Testis (tissue), 3 donors: ENCODE data around the gene LRP2. TPM values are rescaled to one million over a fixed set of nuclear protein-coding genes. Genes with fewer than 3 reads are reported as not detected.

Experiments used
- DNase-seq: peaks from one replicate; pipeline ENCODE4 v3.0.0-alpha.2; 2019
- H3K27ac ChIP-seq, 2 donors: fragments of 200-600 bp; sonication (generic); one replicate each; pipeline ENCODE4 v1.5.1; 2019
- H3K27me3 ChIP-seq: fragments of 200-600 bp; sonication (generic); one replicate; pipeline ENCODE4 v1.5.1; 2019
- H3K36me3 ChIP-seq: fragments of 200-600 bp; sonication (generic); one replicate; pipeline ENCODE4 v1.5.1; 2017; ENCODE audit warnings: low read depth; ENCODE audit errors: missing control alignments
- H3K4me1 ChIP-seq: fragments of 200-600 bp; sonication (generic); one replicate; pipeline ENCODE4 v1.5.1; 2019
- H3K4me3 ChIP-seq, 2 donors: fragments of 200-600 bp; sonication (generic); one replicate each; pipeline ENCODE4 v1.5.1; 2017 to 2019
- H3K9me3 ChIP-seq: fragments of 200-600 bp; sonication (generic); one replicate; pipeline ENCODE4 v1.5.1; 2017
- CTCF ChIP-seq, 3 experiments: fragments of 450-650 bp in 2 of 3; fragments of 200-600 bp in 1 of 3; sonication (generic) in 1 of 3; IDR thresholded peaks; one replicate each; pipeline ENCODE4 v1.5.1; 2016 to 2019; ENCODE audit warnings: antibody characterized with exemption in 3 of 3, mild to moderate bottlenecking in 2 of 3, moderate library complexity in 1 of 3
- POLR2A ChIP-seq: fragments of 450-650 bp; IDR thresholded peaks from one replicate; pipeline ENCODE4 v1.6.1; 2017; ENCODE audit warnings: antibody characterized with exemption, mild to moderate bottlenecking, moderate library complexity
- WGBS, 2 donors: methylation state at CpG; one replicate each; pipeline ENCODE4 v1.1.5; 2018; 5-methylcytosine and 5-hydroxymethylcytosine counted together
- intact Hi-C: fragments of 100-400 bp; cut with DNase I; formaldehyde crosslinking; loops from one replicate; pipeline ENCODE4 v1.15.1; 2023; ENCODE audit warnings: low total_unique reads
- polyA plus RNA-seq: library from polyadenylated mRNA; stranded (reverse); fragments of 350-450 nt; fragmentation: Illumina TruSeq; extraction: RNeasy Lipid Tissue Mini Kit (QIAGEN cat#74804); gene quantifications from one replicate; pipeline ENCODE4 v1.2.3, GENCODE V29; 2014; ENCODE audit warnings: low read depth, low replicate concordance; ENCODE audit not compliant: insufficient read depth
- total RNA-seq, 2 donors: library from RNA; depleted of rRNA; stranded (reverse); fragments of >200 nt; gene quantifications; one replicate each; pipeline ENCODE4 v1.2.3, GENCODE V29; 2016

The LRP2 gene
- total and polyA plus RNA-seq, 3 donors from 2014 or later: 3.0 to 9.3 (median 4.1) TPM

GRCh38 chr2:169203952-169204351, 158.4 kb downstream of the LRP2 start:
- intact Hi-C loops: no loop called here
- H3K4me3 ChIP-seq: no peak overlapping the region
- WGBS, 2 donors: 92 to 93% methylated on average over 8 of the region's 8 CpGs
- TF ChIP-seq POLR2A (no peak), CTCF (IDR thresholded peaks at IDR 0.05) (no peak)
- H3K36me3 ChIP-seq: no peaks in the 10 kb centered on the region
- H3K9me3 ChIP-seq: no peaks in the 10 kb centered on the region
- no peaks in the 10 kb centered on the region for H3K4me1 ChIP-seq
- no peak for DNase-seq
- H3K27ac ChIP-seq: no peak overlapping the region
- H3K27me3 ChIP-seq: no peaks in the 10 kb centered on the region

GRCh38 chr2:169200756-169201155, 161.6 kb downstream of the LRP2 start:
- Histone ChIP-seq H3K27ac (no peak overlapping the region), H3K9me3 (no peaks in the 10 kb centered on the region), H3K27me3 (no peaks in the 10 kb centered on the region), H3K4me1 (no peaks in the 10 kb centered on the region), H3K4me3 (no peak overlapping the region), H3K36me3 (no peaks in the 10 kb centered on the region)
- TF ChIP-seq POLR2A: no peak
- TF ChIP-seq CTCF (IDR thresholded peaks at IDR 0.05): no peak
- intact Hi-C loops: no loop called here
- 90 to 96% methylated on average over 3 of the region's 3 CpGs for WGBS, 2 donors
- no peak for DNase-seq

- no peaks in the 10 kb centered on the region for H3K27me3 ChIP-seq
- DNase-seq: no peak
- 52 to 62% methylated on average over 5 of the region's 5 CpGs for WGBS, 2 donors
- H3K36me3 ChIP-seq: no peaks in the 10 kb centered on the region
- H3K4me3 ChIP-seq: no peak overlapping the region
- TF ChIP-seq POLR2A (no peak), CTCF (IDR thresholded peaks at IDR 0.05) (no peak)
- H3K27ac ChIP-seq: no peak overlapping the region
- H3K9me3 ChIP-seq: no peaks in the 10 kb centered on the region
- intact Hi-C loops: no loop called here
- no peaks in the 10 kb centered on the region for H3K4me1 ChIP-seq
Observed at GRCh38 chr2:169193618-169194017, 168.7 kb downstream of the LRP2 start.

- TF ChIP-seq CTCF (IDR thresholded peaks at IDR 0.05) (no peak), POLR2A (no peak)
Observed at GRCh38 chr2:169190197-169190775, 172.0 kb downstream of the LRP2 start.

GRCh38 chr2:169189132-169189531, 173.2 kb downstream of the LRP2 start:
- H3K4me3 ChIP-seq: no peak overlapping the region
- H3K27ac ChIP-seq: no peak overlapping the region
- intact Hi-C loops: no loop called here
- H3K27me3 ChIP-seq: no peaks in the 10 kb centered on the region
- TF ChIP-seq POLR2A: no peak
- no peak for TF ChIP-seq CTCF (IDR thresholded peaks at IDR 0.05)
- no peaks in the 10 kb centered on the region for H3K36me3 ChIP-seq
- H3K4me1 ChIP-seq: no peaks in the 10 kb centered on the region
- WGBS, 2 donors: 55 to 74% methylated on average over 3 of the region's 3 CpGs
- no peak for DNase-seq
- no peaks in the 10 kb centered on the region for H3K9me3 ChIP-seq

More at GRCh38 chr2:169190197-169190775, 172.0 kb downstream of the LRP2 start:
- intact Hi-C loops: no loop called here
- Histone ChIP-seq H3K4me1 (no peaks in the 10 kb centered on the region), H3K4me3 (no peak overlapping the region), H3K27me3 (no peaks in the 10 kb centered on the region), H3K9me3 (no peaks in the 10 kb centered on the region), H3K36me3 (no peaks in the 10 kb centered on the region), H3K27ac (no peak overlapping the region)
- no peak for DNase-seq
- 76 to 80% methylated on average over 5 of the region's 5 CpGs for WGBS, 2 donors
